Measurements from ENCODE around the gene TRNP1. TPM values are rescaled to one million over a fixed set of nuclear protein-coding genes. Genes with fewer than 3 reads are reported as not detected.

Gene TRNP1
- total RNA-seq, 2 experiments from 2014 or later: 0.19 TPM; not detected in 1

DNA sequence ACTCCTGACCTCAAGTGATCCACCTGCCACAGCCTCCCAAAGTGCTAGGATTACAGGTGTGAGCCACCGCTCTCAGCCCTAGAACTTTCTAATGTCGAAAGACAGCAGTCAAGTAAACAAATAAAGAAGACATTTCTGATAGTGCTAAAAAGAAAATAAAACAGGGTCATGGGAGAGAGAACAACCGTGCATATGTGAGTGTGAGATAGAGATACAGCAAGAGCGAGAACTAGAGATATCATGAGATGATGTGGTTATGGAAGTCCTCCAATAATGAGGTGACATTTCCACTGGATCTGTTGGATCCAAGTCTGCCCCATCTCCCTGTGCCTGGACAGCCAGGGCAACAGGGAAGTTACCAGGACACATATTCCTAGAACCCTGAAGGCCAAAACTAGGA, 23.7 kb downstream of the TRNP1 start:
- H3K27ac ChIP-seq (ENCODE audit: low read depth, low read length, poor library complexity, severe bottlenecking): no peak overlapping the region
- no TSS peak for BruUV-seq (replicated peaks)

GRCh38 chr1:27018316-27018715, 24.8 kb downstream of the TRNP1 start:
- no peaks in the 10 kb centered on the region for H3K9me3 ChIP-seq (ENCODE audit: low read length)
- BruUV-seq (replicated peaks): no TSS peak
- H3K4me1 ChIP-seq (ENCODE audit: insufficient read depth, low read length, poor library complexity, severe bottlenecking): peaks cover 5% of the 10 kb centered on the region
- no peaks in the 10 kb centered on the region for H3K36me3 ChIP-seq (ENCODE audit: insufficient read depth, low read length)
- ChIA-PET CTCF (ENCODE audit: unreplicated experiment) (no interaction called here), POLR2A (interaction anchor here (0.7 kb wide), 1 partner anchor 236 kb away, joined by 4 read pairs; no protein-coding TSS in a partner anchor)
- no peak overlapping the region for H3K27ac ChIP-seq (ENCODE audit: low read depth, low read length, poor library complexity, severe bottlenecking)
- no peak overlapping the region for H3K4me3 ChIP-seq (ENCODE audit: low read depth, low read length, poor library complexity, severe bottlenecking)
- H3K4me2 ChIP-seq (ENCODE audit: low read length): no peak overlapping the region
- intact Hi-C loops (cut with micrococcal nuclease; ENCODE audit: unreplicated experiment): no loop called here
- no peak for DNase-seq (ENCODE audit: low spot score)
- H3K79me2 ChIP-seq (ENCODE audit: insufficient read depth, low read depth, low read length): no peaks in the 10 kb centered on the region
- TF ChIP-seq CTCF (conservative IDR thresholded peaks at IDR 0.05; ENCODE audit: low read length): no peak
- no peak for TF ChIP-seq EZH2phosphoT487 (IDR thresholded peaks at IDR 0.05; ENCODE audit: borderline replicate concordance, low read depth, low read length)
- H3K9me2 ChIP-seq (ENCODE audit: insufficient read depth, low read length): no peaks in the 10 kb centered on the region
- no peak overlapping the region for H2AFZ ChIP-seq (ENCODE audit: low read length)
- no peaks in the 10 kb centered on the region for H4K20me1 ChIP-seq (ENCODE audit: insufficient read depth, low read length)

More for the DNA sequence above, 23.7 kb downstream of the TRNP1 start:
- ChIA-PET POLR2A (interaction anchor here (0.7 kb wide), 1 partner anchor 19 kb away, joined by 3 read pairs; no protein-coding TSS in a partner anchor), CTCF (ENCODE audit: unreplicated experiment) (no interaction called here)
- Histone ChIP-seq H3K9me2 (ENCODE audit: insufficient read depth, low read length) (no peaks in the 10 kb centered on the region), H4K20me1 (ENCODE audit: insufficient read depth, low read length) (no peaks in the 10 kb centered on the region), H3K79me2 (ENCODE audit: insufficient read depth, low read depth, low read length) (no peaks in the 10 kb centered on the region), H3K36me3 (ENCODE audit: insufficient read depth, low read length) (no peaks in the 10 kb centered on the region), H3K4me1 (ENCODE audit: insufficient read depth, low read length, poor library complexity, severe bottlenecking) (peaks cover 5% of the 10 kb centered on the region), H3K4me2 (ENCODE audit: low read length) (no peak overlapping the region), H3K9me3 (ENCODE audit: low read length) (no peaks in the 10 kb centered on the region), H3K4me3 (ENCODE audit: low read depth, low read length, poor library complexity, severe bottlenecking) (no peak overlapping the region), H2AFZ (ENCODE audit: low read length) (no peak overlapping the region)
- intact Hi-C loops (cut with micrococcal nuclease; ENCODE audit: unreplicated experiment): no loop called here
- TF ChIP-seq EZH2phosphoT487 (IDR thresholded peaks at IDR 0.05; ENCODE audit: borderline replicate concordance, low read depth, low read length) (no peak), CTCF (conservative IDR thresholded peaks at IDR 0.05; ENCODE audit: low read length) (no peak)
- DNase-seq (ENCODE audit: low spot score): no peak

DNA sequence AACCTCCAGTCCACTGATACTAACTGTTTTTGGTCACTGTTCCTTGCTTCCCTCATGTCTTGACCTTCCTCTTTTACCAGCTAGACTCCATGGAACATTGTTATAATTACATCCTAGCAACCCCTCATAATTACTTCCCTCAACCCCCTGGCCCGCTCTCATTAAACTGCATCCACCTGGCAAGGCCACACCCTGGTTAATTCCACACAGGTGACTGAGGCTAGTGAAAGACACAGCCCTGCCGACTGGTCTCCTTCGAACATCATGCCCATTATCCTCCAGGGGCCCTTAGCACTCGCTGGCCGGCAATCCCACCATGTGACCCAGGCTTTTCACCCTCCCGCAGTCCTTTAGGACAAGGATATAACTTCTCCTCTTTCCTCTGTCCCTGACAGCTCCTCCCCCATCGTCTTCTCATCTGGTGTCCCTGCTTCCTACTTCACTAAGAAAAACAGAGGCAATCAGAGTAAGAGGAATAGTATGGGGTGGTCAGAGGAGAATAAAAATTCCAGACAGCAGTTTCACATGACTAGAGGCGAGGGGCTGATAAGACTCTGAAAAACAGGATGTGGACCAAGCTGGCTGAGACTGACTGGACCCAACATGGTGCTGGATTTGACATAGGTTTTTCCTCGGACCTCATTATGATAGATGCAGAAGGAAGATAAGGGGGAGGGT, 28.0 kb downstream of the TRNP1 start:
- H3K36me3 ChIP-seq (ENCODE audit: insufficient read depth, low read length): no peaks in the 10 kb centered on the region
- ChIA-PET POLR2A (no interaction called here), CTCF (ENCODE audit: unreplicated experiment) (no interaction called here)
- no peaks in the 10 kb centered on the region for H3K9me3 ChIP-seq (ENCODE audit: low read length)
- no peak overlapping the region for H3K27ac ChIP-seq (ENCODE audit: low read depth, low read length, poor library complexity, severe bottlenecking)
- no peak overlapping the region for H3K4me2 ChIP-seq (ENCODE audit: low read length)
- TF ChIP-seq CTCF (conservative IDR thresholded peaks at IDR 0.05; ENCODE audit: low read length) (no peak), EZH2phosphoT487 (IDR thresholded peaks at IDR 0.05; ENCODE audit: borderline replicate concordance, low read depth, low read length) (no peak)
- no TSS peak for BruUV-seq (replicated peaks)
- intact Hi-C loops (cut with micrococcal nuclease; ENCODE audit: unreplicated experiment): no loop called here
- no peaks in the 10 kb centered on the region for H3K9me2 ChIP-seq (ENCODE audit: insufficient read depth, low read length)
- no peaks in the 10 kb centered on the region for H3K79me2 ChIP-seq (ENCODE audit: insufficient read depth, low read depth, low read length)
- H3K4me1 ChIP-seq (ENCODE audit: insufficient read depth, low read length, poor library complexity, severe bottlenecking): no peaks in the 10 kb centered on the region
- no peaks in the 10 kb centered on the region for H4K20me1 ChIP-seq (ENCODE audit: insufficient read depth, low read length)
- no peak overlapping the region for H3K4me3 ChIP-seq (ENCODE audit: low read depth, low read length, poor library complexity, severe bottlenecking)
- no peak for DNase-seq (ENCODE audit: low spot score)
- H2AFZ ChIP-seq (ENCODE audit: low read length): no peak overlapping the region

Measured in OCI-LY7 (cell line).